Fibroblast of mammary gland (primary cell): ENCODE results near the gene CREB3L4.

ENCODE experiments used
- DNase-seq: peaks from one replicate; pipeline ENCODE4 v3.0.0-alpha.2; 2010; ENCODE audit warnings: low read depth
- H3K4me3 ChIP-seq: 2 replicates; pipeline ENCODE4 v1.5.1; 2011; ENCODE audit warnings: low read depth, mild to moderate bottlenecking, low read length, moderate library complexity; ENCODE audit not compliant: control insufficient read depth
- TF ChIP-seq, protein P1 (sequence below): conservative IDR thresholded peaks from 2 replicates; pipeline ENCODE4 v1.5.1; 2011; ENCODE audit warnings: low read depth, low read length, inconsistent platforms; ENCODE audit not compliant: control insufficient read depth, insufficient read depth

Gene CREB3L4

DNA sequence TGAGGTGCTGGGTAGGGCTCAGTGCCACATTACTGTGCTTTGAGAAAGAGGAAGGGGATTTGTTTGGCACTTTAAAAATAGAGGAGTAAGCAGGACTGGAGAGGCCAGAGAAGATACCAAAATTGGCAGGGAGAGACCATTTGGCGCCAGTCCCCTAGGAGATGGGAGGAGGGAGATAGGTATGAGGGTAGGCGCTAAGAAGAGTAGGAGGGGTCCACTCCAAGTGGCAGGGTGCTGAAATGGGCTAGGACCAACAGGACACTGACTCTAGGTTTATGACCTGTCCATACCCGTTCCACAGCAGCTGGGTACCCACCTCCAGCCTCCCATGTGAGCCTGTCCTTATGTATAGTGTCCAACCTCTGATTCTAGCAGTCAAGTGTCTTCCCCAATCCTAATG, 8.2 kb upstream of the CREB3L4 start:
- no peak for DNase-seq
- TF ChIP-seq, protein P1, sequence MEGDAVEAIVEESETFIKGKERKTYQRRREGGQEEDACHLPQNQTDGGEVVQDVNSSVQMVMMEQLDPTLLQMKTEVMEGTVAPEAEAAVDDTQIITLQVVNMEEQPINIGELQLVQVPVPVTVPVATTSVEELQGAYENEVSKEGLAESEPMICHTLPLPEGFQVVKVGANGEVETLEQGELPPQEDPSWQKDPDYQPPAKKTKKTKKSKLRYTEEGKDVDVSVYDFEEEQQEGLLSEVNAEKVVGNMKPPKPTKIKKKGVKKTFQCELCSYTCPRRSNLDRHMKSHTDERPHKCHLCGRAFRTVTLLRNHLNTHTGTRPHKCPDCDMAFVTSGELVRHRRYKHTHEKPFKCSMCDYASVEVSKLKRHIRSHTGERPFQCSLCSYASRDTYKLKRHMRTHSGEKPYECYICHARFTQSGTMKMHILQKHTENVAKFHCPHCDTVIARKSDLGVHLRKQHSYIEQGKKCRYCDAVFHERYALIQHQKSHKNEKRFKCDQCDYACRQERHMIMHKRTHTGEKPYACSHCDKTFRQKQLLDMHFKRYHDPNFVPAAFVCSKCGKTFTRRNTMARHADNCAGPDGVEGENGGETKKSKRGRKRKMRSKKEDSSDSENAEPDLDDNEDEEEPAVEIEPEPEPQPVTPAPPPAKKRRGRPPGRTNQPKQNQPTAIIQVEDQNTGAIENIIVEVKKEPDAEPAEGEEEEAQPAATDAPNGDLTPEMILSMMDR: no peak
- H3K4me3 ChIP-seq: no peak overlapping the region

DNA sequence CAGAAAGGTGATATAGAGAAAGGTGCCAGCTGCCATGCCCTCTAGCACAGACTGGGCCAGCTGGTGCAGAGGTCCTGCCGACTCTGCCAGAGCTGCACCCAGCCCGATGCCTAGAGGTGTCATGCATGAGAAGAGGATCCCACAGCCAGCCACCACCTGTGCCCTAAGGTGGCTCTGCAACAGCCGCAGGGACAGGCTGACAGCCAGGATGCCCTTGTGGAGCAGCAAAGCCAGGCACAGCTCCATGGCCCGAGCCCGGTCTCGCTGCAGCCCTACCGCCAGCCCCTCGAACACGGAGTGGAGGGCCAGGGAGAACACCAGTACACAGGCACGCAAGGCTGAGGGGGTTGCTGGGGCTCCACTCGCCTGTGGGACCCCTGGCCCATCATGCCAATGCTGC, 7.5 kb upstream of the CREB3L4 start:
- no peak for DNase-seq
- TF ChIP-seq, protein P1: no peak
- H3K4me3 ChIP-seq: no peak overlapping the region

DNA sequence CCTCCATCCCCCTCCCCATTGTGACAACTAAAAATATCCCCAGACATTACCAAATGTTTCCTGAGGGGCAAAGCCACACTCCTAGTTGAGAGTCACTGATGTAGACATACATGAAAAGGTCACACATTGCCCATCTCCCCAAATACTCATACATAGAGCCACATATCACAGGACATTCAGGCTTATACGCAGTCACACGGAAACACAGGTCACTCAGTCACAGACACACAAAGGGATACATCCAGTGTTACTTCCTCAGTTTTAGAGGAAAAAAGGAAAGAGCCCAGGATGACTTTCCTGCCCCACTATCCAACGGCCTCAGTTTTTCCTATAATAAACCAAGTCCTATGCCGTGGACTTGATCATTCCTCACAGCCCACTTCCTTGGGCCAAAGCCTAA, 6.3 kb upstream of the CREB3L4 start:
- TF ChIP-seq, protein P1: no peak
- DNase-seq: no peak
- no peak overlapping the region for H3K4me3 ChIP-seq

DNA sequence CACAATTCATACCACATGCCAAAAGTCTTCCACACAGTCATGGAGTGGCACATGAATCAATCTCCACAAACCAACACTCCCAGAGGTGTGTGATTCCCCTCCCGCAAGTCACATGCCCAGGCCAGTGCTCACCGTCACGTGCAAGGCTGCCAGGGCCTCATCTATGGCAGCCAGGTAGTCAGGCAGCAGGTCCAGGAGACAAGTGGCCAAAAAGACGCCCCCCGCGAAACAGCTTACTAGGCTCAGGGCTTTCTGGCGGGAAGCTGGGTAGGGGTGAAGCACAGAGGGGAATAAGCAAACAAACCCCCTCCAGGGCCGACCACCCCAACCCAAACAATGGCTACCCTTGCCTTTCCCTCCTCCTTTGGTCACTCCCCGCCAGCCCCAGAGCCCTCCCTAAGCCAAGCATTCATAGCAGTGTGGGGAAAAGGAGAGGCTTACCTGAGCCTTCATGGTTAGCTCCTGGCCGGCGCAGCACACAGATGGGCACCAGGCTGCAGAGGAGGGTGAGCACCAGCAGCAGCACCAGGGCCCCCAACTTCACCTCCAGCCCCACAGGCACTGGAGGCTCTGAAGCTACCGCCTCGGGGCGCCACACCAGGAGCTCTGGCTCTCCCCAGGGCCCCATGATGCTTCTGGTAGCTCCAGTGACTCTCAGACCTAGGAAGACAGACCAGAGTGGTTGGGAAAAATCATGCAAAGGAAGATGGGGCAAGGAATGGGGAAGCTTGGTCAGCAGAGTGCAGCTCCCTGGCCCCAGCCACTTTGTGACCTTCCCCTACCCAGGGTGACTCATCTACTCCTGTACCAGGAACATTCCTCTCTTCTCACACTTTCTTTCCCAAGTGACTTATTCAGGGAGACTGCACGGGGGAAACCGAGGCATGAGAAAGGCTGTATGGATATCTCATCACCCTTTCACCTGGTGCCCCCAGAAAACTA, 5.3 kb upstream of the CREB3L4 start:
- TF ChIP-seq, protein P1: no peak
- peak; percentile 76 for DNase-seq
- peak overlapping the region; percentile 67 for H3K4me3 ChIP-seq

DNA sequence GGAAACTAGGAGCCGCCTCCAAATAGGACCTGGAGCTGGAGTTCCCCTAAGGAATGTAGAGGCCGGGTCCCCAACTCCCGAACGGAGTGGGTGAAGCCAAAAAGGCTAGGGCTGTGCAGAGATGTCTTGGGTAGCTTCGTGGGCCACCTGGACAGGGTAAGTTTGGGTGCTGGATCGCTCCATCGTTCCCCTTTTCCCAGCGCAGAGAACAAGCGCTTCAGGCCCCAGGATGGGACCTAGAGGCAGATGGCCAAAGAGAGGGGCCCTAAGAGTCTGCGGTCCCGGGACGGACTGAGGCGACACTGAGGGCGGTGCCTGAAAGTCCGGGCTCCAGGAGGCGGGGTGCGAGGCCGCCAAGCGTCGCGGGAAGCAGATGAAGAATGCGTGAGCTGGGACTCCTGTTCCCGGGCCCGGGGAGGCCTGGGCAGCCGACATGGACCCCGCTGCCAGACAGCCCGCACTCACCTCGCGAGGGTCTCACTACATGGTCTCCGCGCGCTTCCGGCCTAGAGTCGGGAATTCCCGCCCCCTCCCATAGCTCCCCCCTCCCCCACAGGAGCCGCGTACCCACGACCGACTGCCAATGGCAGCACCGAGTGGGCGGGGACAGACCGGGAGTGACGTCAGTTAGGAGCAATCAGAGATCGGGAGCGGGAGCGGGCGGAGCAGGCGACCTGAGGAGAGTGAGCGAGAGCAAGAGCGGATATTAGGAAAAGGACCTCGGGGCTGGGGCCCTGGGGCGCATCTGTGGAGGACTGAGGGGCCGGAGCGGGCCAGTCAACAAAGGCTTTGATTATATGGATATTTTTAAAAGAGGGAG, 4.5 kb upstream of the CREB3L4 start, which contains the start of gene SLC39A1:
Gene SLC39A1 (minus strand): TSS at position 508 of the 820 bp plus-strand sequence. CDS start 822 bp downstream, outside the sequence.
- peak; percentile 95 for DNase-seq
- peak within 1 kb of the TSS; percentile 67 for H3K4me3 ChIP-seq
- TF ChIP-seq, protein P1: no peak

DNA sequence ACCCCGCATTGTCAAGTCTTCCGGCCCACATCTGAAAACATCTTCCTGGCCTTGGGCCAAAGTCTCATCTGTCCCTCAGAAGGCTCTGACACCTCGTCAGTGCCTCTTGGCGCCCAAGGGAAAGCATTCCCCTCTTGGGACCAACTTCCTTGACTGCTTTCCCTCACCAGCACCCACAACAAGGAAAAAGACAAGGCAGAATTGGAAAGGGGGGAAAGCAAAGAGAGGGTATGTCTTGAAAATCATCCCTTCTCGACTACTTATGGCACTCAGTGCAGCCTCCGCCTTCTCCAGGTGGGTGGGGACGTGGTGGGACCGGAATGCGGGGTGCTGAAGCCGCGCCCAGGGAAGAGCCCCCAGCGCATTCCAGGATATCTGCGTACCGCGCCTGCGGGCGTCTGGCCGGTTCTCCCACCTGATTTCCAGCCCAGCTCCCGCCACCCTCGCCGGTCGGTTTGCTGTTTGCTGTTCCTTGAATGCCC, 3.8 kb upstream of the CREB3L4 start:
- no peak for DNase-seq
- H3K4me3 ChIP-seq: peak overlapping the region; percentile 67
- TF ChIP-seq, protein P1: no peak
